ENCODE data around the gene JAG1.

- no peak for TF ChIP-seq CTCF (optimal IDR thresholded peaks at IDR 0.05 in 1 of 3, IDR thresholded peaks at IDR 0.05 in 1 of 3, conservative IDR thresholded peaks at IDR 0.05 in 1 of 3; ENCODE audit: extremely low read depth in 1 of 3, insufficient read depth in 2 of 3, low read length in 3 of 3)
- TF ChIP-seq EZH2 (IDR thresholded peaks at IDR 0.05; ENCODE audit: low read length) = no peak
Measured at GRCh38 chr20:10604865-10605440, 68.8 kb downstream of the JAG1 start.
